Natural killer cell treated with Interleukin-12 subunit alpha and Interleukin-12 subunit beta and Interleukin-15 and Interleukin-18, amount 100 ng/mL, for 72 hours (primary cell): ENCODE data around the gene BRD3. TPM values are rescaled to one million over a fixed set of nuclear protein-coding genes. Genes with fewer than 3 reads are reported as not detected.
"Not testable (repeated sequence)": the region's sequence is repeated elsewhere in the genome, so short reads cannot be mapped to it uniquely, and the experiment has no call there.

Experiments
- ATAC-seq, 2 donors: fragments of 150-1000 bp; cut with Tn5 transposase in 1 of 2; sonication (Bioruptor Pico), chemical (Tn5 transposase) in 1 of 2; 2 replicates each; pipeline ENCODE4 v1.10.0; 2021
- DNase-seq: peaks from one replicate; pipeline ENCODE4 v3.0.0; 2022; ENCODE audit warnings: low spot score
- H3K27ac Mint-ChIP-seq, 2 donors: 1 replicate in 1 of 2; 2 replicates in 1 of 2; pipeline ENCODE4 v1.8.0; 2022; ENCODE audit warnings: mixed read lengths in 2 of 2, mild to moderate bottlenecking in 1 of 2, moderate library complexity in 1 of 2
- H3K27me3 Mint-ChIP-seq, 2 donors: 1 replicate in 1 of 2; 2 replicates in 1 of 2; pipeline ENCODE4 v1.8.0; 2022; ENCODE audit warnings: mixed read lengths in 2 of 2
- H3K36me3 Mint-ChIP-seq: one replicate; pipeline ENCODE4 v1.8.0; 2022; ENCODE audit warnings: mixed read lengths
- H3K4me1 Mint-ChIP-seq, 2 donors: 1 replicate in 1 of 2; 2 replicates in 1 of 2; pipeline ENCODE4 v1.8.0; 2022; ENCODE audit warnings: low read depth in 2 of 2, mixed read lengths in 2 of 2, mild to moderate bottlenecking in 1 of 2
- H3K4me3 Mint-ChIP-seq: one replicate; pipeline ENCODE4 v1.8.0; 2022; ENCODE audit warnings: mixed read lengths
- H3K9me3 Mint-ChIP-seq: 2 replicates; pipeline ENCODE4 v1.8.0; 2022; ENCODE audit warnings: mixed read lengths
- total RNA-seq, 2 donors: library from RNA; stranded (reverse); gene quantifications; one replicate each; pipeline ENCODE4 v1.2.3, GENCODE V29; 2022

BRD3 gene
- total RNA-seq, 2 donors from 2014 or later, result 17.8 to 19.1 TPM

DNA sequence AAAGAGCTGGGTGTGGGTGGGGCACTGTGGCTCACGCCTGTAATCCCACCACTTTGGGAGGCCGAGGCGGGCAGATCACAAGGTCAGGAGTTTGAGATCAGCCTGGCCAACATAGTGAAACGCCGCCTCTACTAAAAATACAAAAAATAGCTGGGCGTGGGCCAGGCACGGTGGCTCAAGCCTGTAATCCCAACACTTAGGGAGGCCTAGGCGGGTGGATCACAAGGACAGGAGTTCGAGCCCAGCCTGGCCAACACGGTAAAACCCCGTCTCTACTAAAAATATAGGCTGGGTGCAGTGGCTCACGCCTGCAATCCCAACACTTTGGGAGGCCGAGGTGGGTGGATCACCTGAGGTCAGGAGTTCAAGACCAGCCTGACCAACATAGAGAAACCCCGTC, 79.1 kb downstream of the BRD3 start:
- not testable (repeated sequence) for H3K36me3 Mint-ChIP-seq, H3K27ac Mint-ChIP-seq, DNase-seq, H3K4me1 Mint-ChIP-seq, H3K4me3 Mint-ChIP-seq, H3K27me3 Mint-ChIP-seq, ATAC-seq, H3K9me3 Mint-ChIP-seq

DNA sequence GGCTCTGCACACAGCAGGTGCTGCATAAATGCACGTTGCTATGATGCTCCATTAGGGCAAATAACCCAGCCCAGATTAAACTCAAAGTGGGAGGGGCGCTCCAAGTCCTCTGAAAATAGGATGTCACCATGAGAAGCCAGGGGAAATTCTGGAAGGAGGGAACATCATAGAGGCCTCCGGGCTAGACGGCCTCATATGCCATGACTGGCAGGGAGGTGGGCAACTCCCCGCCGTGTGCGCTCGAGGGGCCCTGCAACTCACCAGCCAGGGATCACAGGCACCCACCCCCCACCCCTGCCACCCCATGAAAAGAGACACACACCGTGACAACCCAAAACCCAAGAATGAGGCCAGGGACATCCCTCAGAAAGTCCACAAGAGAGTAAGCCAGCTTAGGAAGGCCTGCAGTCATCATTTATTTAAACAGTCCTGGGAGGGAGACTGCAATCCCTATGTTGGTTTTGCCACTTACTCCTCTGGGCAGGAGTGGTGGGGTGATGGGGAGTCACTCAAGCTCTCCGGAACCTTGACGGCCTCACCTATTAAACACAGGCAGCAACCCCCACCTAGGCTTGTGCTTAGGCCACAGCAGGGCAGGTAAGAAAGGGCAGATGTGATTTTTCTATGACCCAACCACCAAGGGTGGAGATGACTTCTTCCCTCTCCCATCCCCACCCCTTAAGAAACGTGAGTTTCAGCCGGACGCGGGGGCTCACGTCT, 79.7 kb downstream of the BRD3 start:
- H3K9me3 Mint-ChIP-seq, result no peaks in the 10 kb centered on the region
- no peaks in the 10 kb centered on the region for H3K4me1 Mint-ChIP-seq
- no peak overlapping the region for H3K4me3 Mint-ChIP-seq
- H3K36me3 Mint-ChIP-seq, result no peaks in the 10 kb centered on the region
- H3K27me3 Mint-ChIP-seq, result no peaks in the 10 kb centered on the region
- ATAC-seq (no peak), DNase-seq (peak; percentile 6)
- no peak overlapping the region for H3K27ac Mint-ChIP-seq

DNA sequence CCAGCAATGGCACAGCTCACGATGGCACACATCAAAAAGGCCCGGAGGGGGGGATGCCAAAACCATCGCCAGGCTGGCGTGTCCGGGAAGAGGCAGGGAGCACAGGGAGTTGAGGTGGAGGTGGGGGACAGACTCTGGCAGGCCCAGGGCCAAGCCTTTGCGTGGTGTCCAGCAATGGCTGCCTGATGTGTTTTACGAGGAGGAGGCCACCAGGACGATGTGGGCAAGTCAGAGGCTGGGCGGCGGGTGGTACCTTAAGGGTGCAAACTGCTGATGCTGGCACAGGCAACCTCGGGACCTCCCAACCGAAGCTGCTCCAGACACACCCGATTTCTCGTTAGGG, 80.4 kb downstream of the BRD3 start:
- no peak for ATAC-seq
- no peaks in the 10 kb centered on the region for H3K9me3 Mint-ChIP-seq
- H3K36me3 Mint-ChIP-seq, result no peaks in the 10 kb centered on the region
- H3K4me3 Mint-ChIP-seq, result no peak overlapping the region
- no peaks in the 10 kb centered on the region for H3K4me1 Mint-ChIP-seq
- peak; percentile 49 for DNase-seq
- H3K27ac Mint-ChIP-seq, result no peak overlapping the region
- no peaks in the 10 kb centered on the region for H3K27me3 Mint-ChIP-seq

DNA sequence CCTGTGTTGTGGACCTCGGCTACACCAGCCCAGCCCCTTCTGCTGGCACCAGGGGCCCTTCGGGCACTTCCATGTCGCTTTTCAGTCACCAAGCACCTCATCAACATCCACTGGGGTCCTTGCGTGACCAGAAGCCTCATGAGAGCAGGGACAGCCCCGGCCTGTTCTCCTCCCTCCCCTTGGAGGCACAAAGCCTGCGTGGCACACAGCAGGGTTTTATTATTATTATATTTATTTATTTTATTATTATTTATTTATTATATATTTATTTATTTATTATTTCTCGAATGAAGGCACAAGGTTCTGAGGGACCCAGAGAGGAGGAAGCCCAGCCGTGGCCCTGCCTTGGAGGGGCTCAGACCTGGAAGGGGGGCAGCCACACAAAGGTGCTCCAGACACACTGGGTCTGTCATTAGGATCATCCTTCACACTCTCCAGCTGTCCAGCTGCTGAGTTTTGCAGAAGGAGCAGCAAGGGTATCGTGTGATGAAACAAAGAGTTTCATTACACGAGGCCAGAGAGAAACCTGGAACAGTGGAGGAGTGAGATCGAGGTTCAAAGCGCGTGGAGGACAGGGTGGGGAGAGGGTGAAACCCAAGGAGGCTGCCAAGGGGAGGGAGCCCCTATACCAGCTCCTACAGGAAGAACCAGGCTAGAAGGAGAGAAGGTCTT, 80.9 kb downstream of the BRD3 start:
- H3K4me1 Mint-ChIP-seq, result no peaks in the 10 kb centered on the region
- no peak overlapping the region for H3K4me3 Mint-ChIP-seq
- no peaks in the 10 kb centered on the region for H3K36me3 Mint-ChIP-seq
- ATAC-seq, result no peak
- H3K27ac Mint-ChIP-seq, result no peak overlapping the region
- H3K9me3 Mint-ChIP-seq, result no peaks in the 10 kb centered on the region
- H3K27me3 Mint-ChIP-seq, result no peaks in the 10 kb centered on the region
- DNase-seq, result no peak

DNA sequence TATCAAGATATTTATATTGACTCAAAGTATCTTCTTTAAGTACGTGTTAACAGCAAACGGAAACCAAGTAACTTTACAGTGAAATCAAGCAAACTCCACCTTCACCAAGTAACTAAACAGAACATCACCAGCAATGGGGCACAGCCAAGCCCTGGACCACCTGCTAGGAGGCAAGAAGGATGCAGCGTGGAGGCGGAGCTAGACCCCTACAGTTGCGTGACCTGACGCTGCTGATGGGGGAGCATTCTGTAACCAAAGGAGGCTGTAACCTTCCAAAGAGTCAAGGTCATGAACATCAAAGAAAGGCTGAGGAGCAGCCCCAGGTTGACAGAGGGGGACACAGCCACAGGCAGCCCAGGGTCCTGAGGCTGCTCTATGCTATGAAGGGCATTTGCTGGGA, 81.8 kb downstream of the BRD3 start:
- H3K27me3 Mint-ChIP-seq, result no peaks in the 10 kb centered on the region
- no peaks in the 10 kb centered on the region for H3K4me1 Mint-ChIP-seq
- ATAC-seq, result no peak

DNA sequence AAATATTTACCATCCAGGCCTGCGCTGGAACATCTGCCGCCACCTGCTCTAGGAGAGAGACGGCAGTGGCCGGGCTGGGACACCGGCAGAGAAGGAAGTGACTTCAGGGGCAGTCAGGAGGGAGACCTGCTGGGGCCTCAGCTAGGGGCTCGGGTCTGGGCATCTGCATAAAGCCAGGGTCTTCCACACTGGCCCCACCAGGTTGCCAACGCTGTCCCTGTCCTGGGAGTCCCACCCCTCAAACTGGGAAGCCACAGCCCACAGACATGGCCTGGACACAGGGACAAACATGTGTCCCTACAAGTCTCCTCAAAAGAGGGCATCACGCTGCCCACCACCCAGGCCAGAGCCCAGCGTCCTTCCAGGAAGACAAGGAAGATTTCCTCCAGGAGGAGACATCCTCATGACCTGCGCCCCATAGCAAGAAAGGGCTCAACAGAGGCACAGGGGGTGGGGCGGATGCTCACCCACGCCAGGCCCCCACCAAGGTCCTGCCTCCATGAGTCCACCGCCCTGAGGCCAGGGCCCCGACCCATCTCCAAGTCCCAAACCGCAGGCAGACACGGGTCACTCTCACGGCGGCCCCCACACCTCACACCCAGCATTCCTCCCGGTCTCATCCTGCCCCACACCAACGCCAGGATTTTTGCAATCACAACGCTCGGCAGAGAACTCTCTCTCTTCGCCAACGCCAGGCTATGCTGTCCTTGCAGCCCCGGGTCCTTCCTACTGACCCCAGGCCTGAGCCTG, 84.7 kb downstream of the BRD3 start:
- ATAC-seq, result peak in 1 of 2 donors; percentile 29
- no peak overlapping the region for H3K27ac Mint-ChIP-seq

More for the DNA sequence above, 81.8 kb downstream of the BRD3 start:
- Mint-ChIP-seq H3K27ac (no peak overlapping the region), H3K4me3 (no peak overlapping the region), H3K36me3 (no peaks in the 10 kb centered on the region), H3K9me3 (no peaks in the 10 kb centered on the region)
- peak; percentile 26 for DNase-seq

DNA sequence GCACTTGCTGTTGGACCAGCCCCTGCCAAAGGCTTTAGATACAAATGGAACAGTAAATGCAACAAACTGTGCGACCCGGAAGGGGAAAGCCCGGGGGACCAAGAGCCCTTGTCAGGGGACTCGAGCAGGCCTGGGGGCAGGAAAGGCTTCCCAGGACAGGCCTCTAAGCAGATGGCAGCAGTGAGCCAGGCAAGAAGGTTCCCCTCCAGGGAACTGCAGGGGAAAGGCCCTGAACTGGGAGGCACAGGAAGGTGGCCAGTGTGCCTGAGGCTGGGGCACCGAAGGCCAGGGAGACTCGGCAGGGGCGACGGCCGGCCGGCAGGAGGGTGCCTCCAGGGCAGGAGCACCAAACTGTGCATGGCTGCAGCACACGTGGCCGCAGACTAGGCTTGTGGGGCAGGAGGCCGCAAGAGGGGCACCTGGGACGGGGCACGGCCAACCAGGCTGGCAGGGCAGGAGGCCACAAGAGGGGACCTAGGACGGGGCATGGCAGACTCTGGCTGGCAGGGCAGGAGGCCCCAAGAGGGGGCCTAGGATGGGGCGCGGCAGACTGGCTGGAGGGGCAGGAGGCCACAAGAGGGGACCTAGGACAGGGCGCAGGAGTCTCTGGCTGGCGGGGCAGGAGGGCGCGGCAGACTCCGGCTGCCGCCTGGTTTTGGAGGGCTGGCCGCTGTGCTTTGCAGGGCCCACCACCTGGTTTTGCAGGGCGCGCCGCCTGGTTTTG, 85.7 kb downstream of the BRD3 start:
- H3K4me3 Mint-ChIP-seq, result no peak overlapping the region
- no peaks in the 10 kb centered on the region for H3K4me1 Mint-ChIP-seq
- H3K27me3 Mint-ChIP-seq, result no peaks in the 10 kb centered on the region
- no peaks in the 10 kb centered on the region for H3K9me3 Mint-ChIP-seq
- no peaks in the 10 kb centered on the region for H3K36me3 Mint-ChIP-seq
- no peak overlapping the region for H3K27ac Mint-ChIP-seq
- ATAC-seq (no peak), DNase-seq (peak; percentile 49)

More for the DNA sequence above, 84.7 kb downstream of the BRD3 start:
- DNase-seq, result peak; percentile 51
- Mint-ChIP-seq H3K36me3 (no peaks in the 10 kb centered on the region), H3K27me3 (no peaks in the 10 kb centered on the region), H3K4me1 (no peaks in the 10 kb centered on the region), H3K4me3 (no peak overlapping the region), H3K9me3 (no peaks in the 10 kb centered on the region)

DNA sequence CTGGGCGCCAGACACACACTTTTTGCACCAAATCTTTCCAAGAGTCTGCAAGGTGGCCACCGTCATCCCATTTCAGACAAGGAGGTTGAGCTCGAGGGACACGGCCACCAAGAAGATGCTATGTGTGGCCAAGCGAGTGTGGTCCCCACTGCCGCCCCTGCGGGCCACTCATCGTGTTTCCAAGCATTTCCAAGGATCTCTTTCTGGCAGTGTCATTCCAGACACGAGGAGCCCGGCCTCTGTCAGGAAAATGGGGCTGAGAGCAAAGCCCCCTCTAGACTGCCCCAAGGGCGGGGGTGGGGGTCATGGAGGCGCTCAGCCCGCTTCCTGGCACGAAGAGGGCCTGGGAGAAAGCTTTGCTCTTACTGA, 86.3 kb downstream of the BRD3 start:
- Mint-ChIP-seq H3K4me3 (no peak overlapping the region), H3K27me3 (no peaks in the 10 kb centered on the region), H3K27ac (no peak overlapping the region), H3K36me3 (no peaks in the 10 kb centered on the region), H3K4me1 (no peaks in the 10 kb centered on the region), H3K9me3 (no peaks in the 10 kb centered on the region)
- ATAC-seq (no peak), DNase-seq (no peak)

DNA sequence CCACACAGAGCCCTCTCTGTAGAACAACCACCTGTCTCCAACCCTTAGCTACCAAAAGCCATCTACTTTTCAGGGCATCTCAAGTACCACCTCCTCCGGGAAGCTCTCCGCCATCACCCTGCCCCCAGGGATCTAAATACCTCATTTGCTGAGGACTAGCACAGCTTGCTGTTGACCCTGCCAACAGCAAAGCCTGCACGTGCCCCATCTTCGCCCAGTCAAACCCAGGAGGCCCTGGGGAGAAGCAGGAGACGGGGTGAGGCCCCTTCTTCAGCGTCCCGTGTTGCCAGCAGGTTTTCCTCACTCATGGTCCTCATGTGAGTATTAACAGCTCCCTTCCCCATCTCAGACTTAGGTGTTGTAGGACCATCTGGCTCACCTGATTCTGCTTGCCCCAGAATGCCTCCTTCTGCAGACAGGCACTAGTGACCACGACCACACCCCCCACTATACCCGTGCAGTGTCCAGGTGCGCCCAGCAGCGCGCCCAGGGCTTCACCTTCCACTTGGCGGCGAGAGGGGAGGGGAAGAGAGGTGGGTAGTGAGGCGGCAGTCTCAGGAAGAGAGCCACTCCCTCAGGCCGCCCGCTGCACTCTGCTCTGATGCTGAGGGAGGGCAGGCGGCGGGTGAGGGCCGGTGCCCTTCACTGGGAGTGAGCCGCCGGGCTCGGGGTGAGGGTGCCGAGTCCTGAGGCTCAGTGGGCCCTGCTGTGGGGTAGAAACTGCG, 86.8 kb downstream of the BRD3 start:
- H3K27ac Mint-ChIP-seq, result no peak overlapping the region
- no peak for ATAC-seq
- no peaks in the 10 kb centered on the region for H3K27me3 Mint-ChIP-seq
- no peaks in the 10 kb centered on the region for H3K36me3 Mint-ChIP-seq
- H3K9me3 Mint-ChIP-seq, result no peaks in the 10 kb centered on the region
- no peak overlapping the region for H3K4me3 Mint-ChIP-seq
- peak; percentile 56 for DNase-seq
- H3K4me1 Mint-ChIP-seq, result no peaks in the 10 kb centered on the region

Other genes with a start within 250 kb of the BRD3 start
- 1 to 10 TPM; 1.9 to 6.7 TPM for gene VAV2, start 75.7 kb downstream of the BRD3 start, total RNA-seq
- 10 to 100 TPM in 1 of 2 donors, 1 to 10 TPM in 1; 9.6 to 10.7 TPM for gene BRD3OS, start 42.5 kb downstream of the BRD3 start, total RNA-seq
- 10 to 100 TPM; 32.6 to 63.7 TPM for gene WDR5, start 68.1 kb upstream of the BRD3 start, total RNA-seq
- 10 to 100 TPM; 33.5 to 41.1 TPM for gene RNU6ATAC, start 96.5 kb upstream of the BRD3 start, total RNA-seq